ENCODE data around the gene MAPT.

The MAPT gene

DNA sequence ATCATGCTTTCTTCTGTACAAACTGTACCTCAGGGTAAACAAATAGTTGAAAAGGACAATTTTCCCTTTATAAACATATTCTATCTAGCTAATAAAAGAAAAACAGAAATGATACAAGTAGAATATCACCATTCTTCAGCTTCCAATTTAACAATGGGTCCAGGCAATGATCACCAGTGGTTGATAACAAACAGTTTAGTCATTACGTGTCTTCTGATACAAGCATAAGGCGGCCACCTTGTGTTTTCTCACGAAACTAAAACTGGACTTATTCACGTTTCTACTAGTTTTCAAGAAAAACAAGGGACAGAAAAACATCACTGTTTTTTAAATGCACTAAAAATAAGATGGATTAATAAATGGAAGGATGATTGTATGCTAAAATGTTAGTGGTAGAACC is 163.0 kb downstream of the MAPT start:
- peak in 1 of 2 donors; percentile 68 for DNase-seq (ENCODE audit: low read depth in 2 of 2)
- TF ChIP-seq, protein P1, sequence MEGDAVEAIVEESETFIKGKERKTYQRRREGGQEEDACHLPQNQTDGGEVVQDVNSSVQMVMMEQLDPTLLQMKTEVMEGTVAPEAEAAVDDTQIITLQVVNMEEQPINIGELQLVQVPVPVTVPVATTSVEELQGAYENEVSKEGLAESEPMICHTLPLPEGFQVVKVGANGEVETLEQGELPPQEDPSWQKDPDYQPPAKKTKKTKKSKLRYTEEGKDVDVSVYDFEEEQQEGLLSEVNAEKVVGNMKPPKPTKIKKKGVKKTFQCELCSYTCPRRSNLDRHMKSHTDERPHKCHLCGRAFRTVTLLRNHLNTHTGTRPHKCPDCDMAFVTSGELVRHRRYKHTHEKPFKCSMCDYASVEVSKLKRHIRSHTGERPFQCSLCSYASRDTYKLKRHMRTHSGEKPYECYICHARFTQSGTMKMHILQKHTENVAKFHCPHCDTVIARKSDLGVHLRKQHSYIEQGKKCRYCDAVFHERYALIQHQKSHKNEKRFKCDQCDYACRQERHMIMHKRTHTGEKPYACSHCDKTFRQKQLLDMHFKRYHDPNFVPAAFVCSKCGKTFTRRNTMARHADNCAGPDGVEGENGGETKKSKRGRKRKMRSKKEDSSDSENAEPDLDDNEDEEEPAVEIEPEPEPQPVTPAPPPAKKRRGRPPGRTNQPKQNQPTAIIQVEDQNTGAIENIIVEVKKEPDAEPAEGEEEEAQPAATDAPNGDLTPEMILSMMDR (IDR thresholded peaks at IDR 0.05; ENCODE audit: low read depth, low read length) = no peak
- no peak overlapping the region for H3K4me3 ChIP-seq (replicated peaks in 1 of 2; ENCODE audit: low read depth in 2 of 2, low read length in 2 of 2)

DNA sequence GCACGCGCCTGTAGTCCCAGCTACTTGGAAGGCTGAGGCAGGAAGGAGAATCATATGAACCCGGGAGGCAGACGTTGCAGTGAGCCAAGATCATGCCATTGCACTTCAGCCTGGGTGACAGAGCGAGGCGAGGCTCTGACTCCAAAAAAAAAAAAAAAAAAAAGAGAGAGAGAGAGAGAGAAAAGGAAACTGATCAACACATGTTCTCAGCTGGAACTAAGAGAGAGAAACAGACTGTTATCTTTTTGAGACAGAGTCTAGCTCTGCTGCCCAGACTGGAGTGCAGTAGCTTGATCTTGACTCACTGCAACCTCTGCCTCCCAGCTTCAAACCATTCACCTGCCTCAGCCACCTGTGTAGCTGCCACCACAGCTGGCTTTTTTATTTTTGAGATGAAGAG is 165.1 kb downstream of the MAPT start:
- no peak for DNase-seq (ENCODE audit: low read depth in 2 of 2)
- TF ChIP-seq, protein P1 (IDR thresholded peaks at IDR 0.05; ENCODE audit: low read depth, low read length) = no peak
- H3K4me3 ChIP-seq (replicated peaks in 1 of 2; ENCODE audit: low read depth in 2 of 2, low read length in 2 of 2) = no peak overlapping the region

DNA sequence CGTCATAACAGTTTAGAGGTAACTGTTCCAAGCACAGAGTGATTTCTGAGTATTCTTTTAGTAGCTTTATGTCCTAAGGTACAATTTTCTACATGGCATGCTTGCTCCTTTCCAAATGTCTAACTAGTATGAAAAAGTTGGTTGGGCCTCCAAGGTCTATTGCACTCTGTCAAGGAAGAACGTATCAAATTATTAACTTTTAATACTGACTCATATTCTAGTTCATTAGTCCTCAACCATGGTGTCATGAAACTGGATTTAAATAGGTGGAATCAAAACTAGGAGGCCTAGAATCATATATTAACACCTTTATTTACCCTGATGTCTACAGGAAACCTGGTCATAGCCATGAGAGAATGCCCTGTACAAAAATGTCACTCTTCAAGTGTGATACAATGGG is 166.1 kb downstream of the MAPT start:
- TF ChIP-seq, protein P1 (IDR thresholded peaks at IDR 0.05; ENCODE audit: low read depth, low read length) = no peak
- DNase-seq (ENCODE audit: low read depth in 2 of 2) = no peak
- H3K4me3 ChIP-seq (replicated peaks in 1 of 2; ENCODE audit: low read depth in 2 of 2, low read length in 2 of 2) = no peak overlapping the region

DNA sequence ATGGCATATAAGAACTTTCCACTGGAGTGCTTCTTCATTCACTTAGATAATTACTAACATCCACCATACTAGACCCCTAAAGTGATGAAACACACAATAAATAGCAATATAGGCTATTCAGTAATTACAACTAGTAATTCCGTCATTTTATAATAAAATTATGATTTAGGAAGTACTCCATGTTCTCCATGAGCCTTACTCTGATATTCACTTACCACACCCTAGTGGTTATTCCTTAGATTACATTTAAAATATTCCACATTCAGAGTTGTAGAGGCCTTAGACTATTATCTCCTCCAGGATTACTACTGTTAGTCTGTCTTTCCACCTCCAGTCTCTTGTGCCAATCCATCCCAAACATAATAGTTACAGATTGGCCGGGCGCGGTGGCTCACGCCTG is 167.1 kb downstream of the MAPT start:
- TF ChIP-seq, protein P1 (IDR thresholded peaks at IDR 0.05; ENCODE audit: low read depth, low read length) = peak; percentile 39
- DNase-seq (ENCODE audit: low read depth in 2 of 2) = peak; percentile 38 to 53
- no peak overlapping the region for H3K4me3 ChIP-seq (replicated peaks in 1 of 2; ENCODE audit: low read depth in 2 of 2, low read length in 2 of 2)

DNA sequence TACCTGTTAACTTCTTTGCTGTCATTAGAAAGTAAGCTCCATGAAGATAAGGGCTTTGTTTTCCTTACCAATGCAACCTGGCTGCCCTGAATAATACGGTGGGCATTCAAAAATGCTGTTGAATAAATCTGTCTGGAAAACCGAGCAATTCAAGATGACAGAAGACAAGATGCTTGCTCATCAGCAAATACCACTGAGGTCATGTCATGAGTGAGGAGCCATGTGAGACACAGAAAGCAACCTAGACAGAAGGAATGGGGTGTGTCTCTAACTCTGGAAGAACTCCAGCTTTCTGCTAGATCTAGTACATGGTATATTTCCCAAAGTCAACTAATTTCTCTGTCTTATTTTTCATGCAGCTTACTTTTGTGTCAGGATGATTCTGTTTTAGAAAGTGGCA is 168.9 kb downstream of the MAPT start:
- TF ChIP-seq, protein P1 (IDR thresholded peaks at IDR 0.05; ENCODE audit: low read depth, low read length) = no peak
- DNase-seq (ENCODE audit: low read depth in 2 of 2) = peak; percentile 63 to 91
- no peak overlapping the region for H3K4me3 ChIP-seq (replicated peaks in 1 of 2; ENCODE audit: low read depth in 2 of 2, low read length in 2 of 2)

DNA sequence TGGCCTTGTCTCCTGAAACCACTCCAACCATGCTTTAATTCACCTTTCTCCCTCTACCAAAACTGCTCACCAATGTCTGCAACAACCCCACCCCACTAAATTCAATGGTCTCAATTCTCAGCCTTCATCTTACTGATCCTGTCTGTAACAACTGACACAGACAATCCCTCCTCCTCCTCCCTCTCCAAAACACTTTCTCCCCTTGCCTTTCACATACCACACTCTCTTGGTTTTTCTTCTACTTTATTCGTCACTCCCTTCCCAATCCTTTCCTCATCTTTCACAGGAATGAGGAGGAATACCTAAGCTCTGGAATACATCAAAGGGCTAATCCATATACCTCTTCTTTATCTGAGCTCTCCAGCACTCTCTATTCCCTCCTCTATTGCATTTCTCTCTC is 170.1 kb downstream of the MAPT start:
- TF ChIP-seq, protein P1 (IDR thresholded peaks at IDR 0.05; ENCODE audit: low read depth, low read length) = no peak
- DNase-seq (ENCODE audit: low read depth in 2 of 2) = no peak
- no peak overlapping the region for H3K4me3 ChIP-seq (replicated peaks in 1 of 2; ENCODE audit: low read depth in 2 of 2, low read length in 2 of 2)

DNA sequence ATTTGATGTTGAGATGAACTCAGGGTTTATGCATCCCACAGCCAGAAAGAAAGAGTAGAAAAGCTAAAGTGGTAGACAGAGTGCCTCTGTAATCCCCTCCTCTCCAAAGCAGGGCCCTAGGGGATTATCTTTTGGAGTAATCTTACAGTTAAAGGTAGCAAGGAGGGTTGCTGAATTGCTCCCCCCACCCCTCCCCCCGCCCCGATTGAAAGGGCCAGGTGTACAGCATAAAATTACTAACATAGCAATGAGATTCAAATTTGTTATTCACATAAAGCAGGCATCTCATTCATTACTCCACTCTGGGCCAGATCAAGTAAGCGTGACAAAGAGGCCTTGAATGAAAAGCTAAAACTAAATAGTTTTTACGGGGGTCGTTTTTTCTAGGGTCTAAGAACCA is 177.4 kb downstream of the MAPT start:
- no peak for DNase-seq (ENCODE audit: low read depth in 2 of 2)
- H3K4me3 ChIP-seq (replicated peaks in 1 of 2; ENCODE audit: low read depth in 2 of 2, low read length in 2 of 2) = no peak overlapping the region
- TF ChIP-seq, protein P1 (IDR thresholded peaks at IDR 0.05; ENCODE audit: low read depth, low read length) = no peak
